Stimulated activated CD4-positive, alpha-beta T cell treated with anti-CD3 and anti-CD28 coated beads, Interleukin-2, amount 100 ng/mL, for 4 hours (primary cell): ENCODE data around the gene ARID5B.

Experiments used
- DNase-seq: peaks from one replicate; pipeline ENCODE4 v3.0.0-alpha.2; 2020; ENCODE audit warnings: low read depth

Gene ARID5B

DNA sequence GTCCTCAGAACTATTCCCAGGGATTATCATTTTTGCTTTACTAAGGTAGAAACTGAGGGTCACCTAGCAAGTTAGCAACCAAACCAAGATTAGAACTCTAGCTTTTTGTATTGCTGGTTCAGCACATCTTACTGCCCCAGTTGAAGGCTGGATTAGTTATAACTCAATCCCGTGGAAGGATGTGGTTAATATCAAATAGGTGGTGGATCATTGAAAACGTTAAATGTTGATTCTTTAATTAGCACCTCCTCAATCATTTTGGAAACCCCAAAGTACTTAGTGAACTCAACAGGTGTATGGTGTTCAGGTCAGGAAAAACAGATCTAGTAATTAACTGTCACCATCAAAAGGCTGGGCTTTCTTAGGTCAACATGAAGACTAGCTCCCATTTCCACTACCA is 152.4 kb downstream of the ARID5B start:
- DNase-seq, result no peak

DNA sequence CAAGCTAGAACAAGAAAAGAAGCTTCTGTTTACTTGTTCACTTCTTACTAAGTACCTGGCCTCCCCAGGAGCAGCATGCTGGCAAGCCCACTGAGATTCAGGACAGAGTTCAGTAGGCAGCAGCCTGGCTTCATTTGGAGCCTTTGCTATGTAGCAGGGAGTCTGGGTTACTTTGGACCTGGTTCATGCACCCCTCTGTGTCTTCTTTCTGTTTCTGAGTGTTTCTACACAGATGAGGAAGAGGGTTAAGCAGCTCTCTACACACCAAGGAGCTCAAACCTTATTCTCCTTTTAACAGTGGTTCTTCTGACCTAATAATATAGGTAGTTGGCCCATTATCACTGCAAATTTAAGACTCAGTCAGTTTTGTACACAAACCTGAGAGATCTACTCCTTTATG is 152.9 kb downstream of the ARID5B start:
- DNase-seq, result no peak

DNA sequence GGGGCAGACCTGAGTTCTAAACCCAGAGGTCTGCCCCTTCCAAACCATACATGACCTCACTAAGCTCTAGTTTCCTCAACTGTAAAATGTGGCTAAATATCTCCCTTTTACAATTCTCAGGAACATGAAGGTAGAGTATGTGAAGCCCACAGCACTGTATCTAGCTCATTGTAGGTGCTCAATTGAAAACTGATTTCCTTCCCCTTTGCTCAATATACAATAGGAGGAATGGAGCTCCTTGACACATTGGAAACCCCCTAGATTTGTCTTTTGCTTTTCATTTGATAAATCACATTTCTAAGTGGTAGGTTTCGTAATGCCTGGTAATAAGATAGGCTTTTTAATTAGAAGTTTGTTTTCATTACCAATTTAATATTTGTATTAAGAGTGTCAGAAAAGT is 153.3 kb downstream of the ARID5B start:
- no peak for DNase-seq

- no peak for DNase-seq
Measured at GRCh38 chr10:62056219-62056618, 154.7 kb downstream of the ARID5B start.

GRCh38 chr10:62056698-62057097 is 155.2 kb downstream of the ARID5B start:
- no peak for DNase-seq

GRCh38 chr10:62057359-62057758 is 155.9 kb downstream of the ARID5B start:
- DNase-seq, result no peak

DNA sequence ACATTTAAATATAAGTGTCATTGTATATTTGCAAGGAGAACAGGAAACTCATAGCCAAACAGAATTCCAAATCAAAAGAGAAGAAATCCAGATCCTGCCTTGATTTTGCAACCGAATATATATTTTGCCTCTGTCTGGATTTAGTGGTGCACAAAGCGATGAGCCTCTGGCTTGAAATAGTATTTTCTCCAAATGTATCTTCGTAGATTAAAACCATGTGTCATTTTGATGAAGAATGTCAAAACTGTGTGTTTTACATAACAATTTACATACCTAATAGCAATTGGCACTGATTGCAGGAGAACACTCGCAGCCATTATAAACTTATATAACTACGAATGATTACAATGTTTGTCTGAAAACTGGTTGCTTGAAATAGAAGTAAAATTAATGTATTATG is 156.4 kb downstream of the ARID5B start:
- no peak for DNase-seq

- DNase-seq, result no peak
Measured at GRCh38 chr10:62058476-62058875, 157.0 kb downstream of the ARID5B start.

- no peak for DNase-seq
Measured at GRCh38 chr10:62058896-62059216, 157.4 kb downstream of the ARID5B start.

DNA sequence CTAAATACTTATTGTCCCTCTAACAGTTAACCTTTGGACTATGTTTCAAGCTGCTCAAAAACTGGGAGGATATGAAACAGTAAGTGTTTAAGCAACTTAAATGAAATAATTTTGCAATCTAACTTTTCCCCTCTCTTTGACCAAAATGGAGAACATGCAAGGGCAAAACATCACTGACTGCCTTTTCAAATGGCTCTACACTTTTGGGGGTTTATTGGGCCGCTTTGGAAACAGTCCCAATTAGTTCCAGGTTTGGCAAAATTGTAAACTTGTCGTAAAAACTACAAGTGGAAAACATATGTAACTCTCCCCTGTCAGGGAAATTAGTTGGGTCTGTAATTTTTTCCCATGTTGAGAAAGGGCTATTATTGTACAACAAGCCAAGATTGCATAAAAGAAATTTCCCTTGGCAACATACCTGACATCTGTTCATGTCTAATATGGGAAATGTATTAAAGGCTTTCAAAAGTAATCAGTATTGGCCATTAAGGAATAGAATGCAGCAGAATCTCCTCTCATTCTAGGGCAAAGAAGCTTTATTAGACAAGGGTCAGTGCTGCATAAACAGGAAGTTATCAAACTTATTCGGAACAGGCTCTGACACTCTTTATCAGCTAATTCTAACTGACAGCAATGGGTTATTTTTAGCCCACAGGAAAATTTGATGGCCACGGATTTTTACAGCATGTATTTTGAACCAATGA is 157.9 kb downstream of the ARID5B start:
- DNase-seq, result no peak

- DNase-seq, result no peak
Measured at GRCh38 chr10:62062028-62062427, 160.5 kb downstream of the ARID5B start.

GRCh38 chr10:62062752-62063512 is 161.4 kb downstream of the ARID5B start:
- no peak for DNase-seq

DNA sequence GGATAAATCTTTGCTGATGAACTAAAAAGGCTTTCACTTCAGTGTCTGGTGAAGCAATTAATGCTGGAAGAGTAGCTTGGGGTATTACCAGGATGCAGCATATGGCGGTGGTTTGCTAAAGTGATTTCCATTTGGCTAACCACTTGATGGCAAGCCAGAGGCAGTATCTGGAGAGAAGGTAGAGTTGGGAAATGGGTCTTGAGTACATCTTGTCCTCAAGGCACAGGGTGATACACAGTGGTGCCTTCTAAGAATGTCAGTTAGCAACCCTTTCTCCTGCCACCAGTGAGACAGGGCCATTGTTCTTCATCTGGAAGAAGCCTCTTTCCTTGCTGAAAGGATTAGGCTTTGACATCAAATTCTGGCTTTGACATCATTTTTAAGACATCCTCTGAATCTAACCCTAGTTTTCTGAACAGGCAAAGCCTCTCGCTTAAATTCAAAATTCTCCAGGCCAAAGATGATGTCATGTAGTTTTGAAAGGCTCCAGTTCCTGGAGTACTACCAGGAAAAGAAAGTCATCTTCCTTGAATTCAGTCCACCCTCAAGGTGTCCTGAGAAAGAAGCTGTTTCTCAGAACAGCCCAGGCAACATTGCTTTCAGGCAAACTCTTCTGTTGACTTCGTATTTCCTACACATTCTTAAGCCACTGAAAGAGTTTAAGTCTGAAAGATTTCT is 162.4 kb downstream of the ARID5B start:
- no peak for DNase-seq

GRCh38 chr10:62067560-62067959 is 166.1 kb downstream of the ARID5B start:
- DNase-seq, result no peak

GRCh38 chr10:62068464-62068863 is 167.0 kb downstream of the ARID5B start:
- DNase-seq, result no peak

DNA sequence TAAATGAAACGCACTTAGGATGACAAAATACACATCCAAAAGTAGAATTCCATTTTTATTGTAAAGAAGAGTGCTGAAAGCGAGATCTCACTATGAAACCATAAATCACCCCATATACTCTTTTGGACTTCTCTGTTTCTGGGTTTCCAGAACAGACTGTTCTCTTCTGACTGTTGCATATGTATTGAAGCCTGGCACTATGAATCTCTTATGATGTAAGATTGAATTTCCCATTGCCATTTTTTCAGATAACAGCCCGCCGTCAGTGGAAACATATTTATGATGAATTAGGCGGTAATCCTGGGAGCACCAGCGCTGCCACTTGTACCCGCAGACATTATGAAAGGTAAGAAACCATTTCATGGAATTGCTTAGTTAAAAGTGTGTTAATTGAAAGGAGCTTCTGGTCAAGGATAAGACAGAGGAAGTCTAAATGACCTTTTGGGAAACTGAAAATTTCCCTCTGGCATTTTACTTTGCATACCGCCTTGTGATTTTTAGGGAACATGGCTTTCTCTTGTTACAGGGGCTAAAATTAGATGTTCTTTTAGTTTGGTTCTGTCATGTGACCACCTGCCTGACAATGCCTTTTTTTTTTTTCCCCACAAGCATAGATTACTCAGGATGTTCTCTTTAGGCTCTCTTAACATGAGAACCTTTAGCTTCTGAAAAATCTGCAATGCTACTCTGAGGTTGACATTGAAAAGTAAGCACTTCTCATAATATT is 168.1 kb downstream of the ARID5B start:
- DNase-seq, result no peak

DNA sequence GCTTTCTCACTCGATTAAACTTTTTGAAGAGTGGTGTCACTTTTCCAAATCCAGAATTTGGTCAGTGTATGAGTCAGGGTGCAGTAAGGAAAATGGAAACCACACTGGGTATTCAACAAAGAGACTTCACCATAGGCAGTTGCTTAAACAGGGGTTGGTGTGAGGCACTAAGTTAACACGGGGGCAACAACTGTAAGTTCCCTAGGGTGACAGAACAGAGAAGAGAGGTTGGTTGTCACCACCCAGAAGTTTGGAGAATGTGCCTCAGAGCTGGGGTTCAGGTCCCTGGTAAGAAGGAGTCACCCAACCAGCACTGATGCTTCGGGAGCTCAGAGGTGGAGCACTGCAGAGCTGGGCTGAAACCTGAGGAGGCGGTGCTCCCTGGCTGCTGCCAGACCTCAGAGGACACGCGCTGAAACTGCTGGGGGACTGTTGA is 170.4 kb downstream of the ARID5B start:
- no peak for DNase-seq

DNA sequence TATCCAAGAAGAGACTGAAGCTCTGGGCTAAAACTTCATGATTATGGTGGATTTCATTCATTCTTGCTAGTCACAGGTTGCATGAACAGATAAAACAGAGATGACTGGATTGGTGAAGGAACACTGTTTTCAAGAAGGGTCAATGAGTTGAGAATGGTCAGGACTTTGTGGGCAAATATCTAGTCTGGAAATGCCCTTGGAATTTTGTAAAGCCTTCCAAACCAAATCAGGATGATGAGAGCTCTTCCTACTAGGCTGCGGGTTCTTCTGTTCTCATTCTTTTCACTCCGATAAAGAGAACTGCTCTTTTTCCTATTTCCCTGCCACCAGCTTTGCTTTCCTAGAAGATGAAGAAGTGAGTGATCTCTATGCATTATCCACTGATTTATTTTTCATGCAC is 171.4 kb downstream of the ARID5B start:
- DNase-seq, result no peak

GRCh38 chr10:62073429-62073828 is 171.9 kb downstream of the ARID5B start:
- no peak for DNase-seq

GRCh38 chr10:62075414-62075813 is 173.9 kb downstream of the ARID5B start:
- no peak for DNase-seq

DNA sequence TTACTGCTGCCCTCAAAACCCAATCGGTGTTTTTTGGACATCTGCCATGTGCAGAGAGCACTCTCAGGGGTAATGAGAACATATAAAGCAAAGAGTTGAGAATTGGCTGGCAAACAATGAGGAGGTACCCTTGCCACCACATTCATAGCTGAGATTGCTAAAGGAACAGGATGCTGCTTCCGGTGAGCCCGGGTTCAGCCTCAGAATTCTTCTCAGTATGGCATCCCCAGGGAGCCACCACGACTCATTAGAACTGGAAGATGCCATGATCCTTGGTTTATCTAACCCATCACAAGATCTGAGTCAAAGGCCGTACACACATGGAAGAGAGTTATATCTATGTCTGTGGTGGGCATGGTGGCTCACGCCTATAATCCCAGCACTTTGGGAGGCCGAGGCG is 174.4 kb downstream of the ARID5B start:
- no peak for DNase-seq

GRCh38 chr10:62076891-62077290 is 175.4 kb downstream of the ARID5B start:
- DNase-seq, result no peak
